DMS79 treated with DMSO at 0.1 percent for 48 hours (cell line): ENCODE results near the gene FRAT2.
"Not testable (repeated sequence)": the region's sequence is repeated elsewhere in the genome, so short reads cannot be mapped to it uniquely, and the experiment has no call there.

Experiments
- DNase-seq: peaks from one replicate; lab custom pipeline; 2025; lab: John Stamatoyannopoulos, UW

Gene FRAT2

DNA sequence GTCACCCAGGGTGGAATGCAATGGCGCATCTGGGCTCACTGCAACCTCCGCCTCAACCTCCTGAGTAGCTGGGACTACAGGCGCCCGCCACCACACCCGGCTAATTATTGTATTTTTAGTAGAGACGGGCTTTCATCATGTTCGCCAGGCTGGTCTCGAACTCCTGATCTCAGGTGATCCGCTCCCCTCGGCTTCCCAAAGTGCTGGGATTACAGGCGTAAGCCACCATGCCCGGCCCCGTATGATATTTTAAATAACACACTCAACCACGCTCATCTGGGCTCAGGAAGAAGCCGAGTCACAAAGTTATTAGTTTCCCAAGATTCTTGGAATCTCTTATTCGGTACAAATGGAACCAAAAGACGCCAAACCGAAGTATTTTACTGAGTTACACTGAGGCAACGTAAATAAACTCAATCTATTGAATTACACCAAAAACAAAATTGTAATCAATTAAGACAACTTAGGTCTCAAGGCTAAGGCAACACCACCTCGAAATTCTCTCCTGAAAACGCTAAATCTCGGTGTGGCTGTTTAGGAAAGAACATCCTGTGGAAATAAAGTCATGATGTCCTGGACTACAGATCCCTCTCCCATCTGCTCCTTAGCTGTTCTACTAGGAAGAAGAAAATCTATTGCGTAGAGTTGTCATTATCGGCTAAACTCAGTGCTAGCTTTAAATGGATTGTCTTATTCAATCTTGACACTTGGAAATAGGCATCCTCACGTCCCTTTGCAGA, 43.0 kb downstream of the FRAT2 start:
- no peak for DNase-seq

DNA sequence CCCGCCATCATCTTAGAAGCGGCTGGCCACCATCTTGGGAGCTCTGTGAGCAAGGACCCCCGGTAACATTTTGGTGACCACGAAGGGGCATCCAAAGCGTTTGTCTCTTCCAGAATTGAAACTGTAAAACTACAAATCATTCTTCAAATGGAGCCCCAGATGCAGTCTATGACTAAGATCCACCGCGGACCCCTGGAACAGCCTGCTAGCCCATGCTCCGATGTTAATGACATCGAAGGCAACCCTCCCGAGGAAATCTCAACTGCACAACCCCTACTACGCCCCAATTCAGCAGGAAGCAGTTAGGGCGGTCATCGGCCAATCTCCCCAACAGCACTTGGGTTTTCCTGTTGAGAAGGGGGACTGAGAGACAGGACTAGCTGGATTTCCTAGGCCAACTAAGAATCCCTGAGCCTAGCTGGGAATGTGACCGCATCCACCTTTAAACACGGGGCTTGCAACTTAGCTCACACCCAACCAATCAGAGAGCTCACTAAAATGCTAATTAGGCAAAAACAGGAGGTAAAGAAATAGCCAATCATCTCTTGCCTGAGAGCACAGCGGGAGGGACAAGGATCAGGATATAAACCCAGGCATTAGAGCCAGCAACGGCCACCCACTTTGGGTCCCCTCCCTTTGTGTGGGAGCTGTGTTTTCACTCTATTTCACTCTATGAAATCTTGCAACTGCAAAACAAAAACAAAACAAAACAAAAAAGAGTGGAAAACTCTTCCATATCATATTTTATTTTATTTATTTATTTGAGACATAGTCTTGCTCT, 43.8 kb downstream of the FRAT2 start:
- DNase-seq, result not testable (repeated sequence)

DNA sequence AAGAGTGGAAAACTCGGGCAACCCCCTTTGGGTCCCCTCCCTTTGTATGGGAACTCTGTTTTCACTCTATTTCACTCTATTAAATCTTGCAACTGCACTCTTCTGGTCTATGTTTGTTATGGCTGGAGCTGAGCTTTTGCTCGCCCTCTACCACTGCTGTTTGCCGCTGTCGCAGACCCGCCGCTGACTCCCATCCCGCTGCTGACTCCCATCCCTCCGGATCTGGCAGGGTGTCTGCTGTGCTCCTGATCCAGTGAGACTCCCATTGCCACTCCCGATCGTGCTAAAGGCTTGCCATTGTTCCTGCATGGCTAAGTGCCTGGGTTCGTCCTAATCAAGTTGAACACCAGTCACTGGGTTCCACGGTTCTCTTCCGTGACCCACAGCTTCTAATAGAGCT, 44.5 kb downstream of the FRAT2 start:
- not testable (repeated sequence) for DNase-seq
